Activated CD8-positive, alpha-beta memory T cell treated with anti-CD3 and anti-CD28 coated beads, Interleukin-2, amount 10 ng/mL, durations not matched to agents 7 days and 5 days (primary cell): ENCODE measurements around the gene SCART1. TPM values are rescaled to one million over a fixed set of nuclear protein-coding genes. Genes with fewer than 3 reads are reported as not detected.
"Not testable (repeated sequence)": the region's sequence is repeated elsewhere in the genome, so short reads cannot be mapped to it uniquely, and the experiment has no call there.

ENCODE experiments used
- ATAC-seq: fragments of 150-1000 bp; cut with Tn5 transposase; one replicate; pipeline ENCODE4 v1.10.0; 2021; ENCODE audit warnings: moderate library complexity
- CTCF ChIA-PET: fragments of 350-600 bp; sonication (Branson Sonifier 250); formaldehyde crosslinking; loops from one replicate; lab custom pipeline; 2021; ENCODE audit warnings: antibody characterized with exemption; lab: Charles Lee
- DNase-seq: peaks from one replicate; pipeline ENCODE4 v3.0.0-alpha.2; 2020
- H3K27ac Mint-ChIP-seq: one replicate; pipeline ENCODE4 v1.8.0; 2021; ENCODE audit warnings: mild to moderate bottlenecking, mixed read lengths
- H3K27me3 Mint-ChIP-seq: one replicate; pipeline ENCODE4 v1.8.0; 2021; ENCODE audit warnings: mixed read lengths
- H3K36me3 Mint-ChIP-seq: one replicate; pipeline ENCODE4 v1.8.0; 2021; ENCODE audit warnings: mild to moderate bottlenecking, mixed read lengths
- H3K4me1 Mint-ChIP-seq: one replicate; pipeline ENCODE4 v1.8.0; 2021; ENCODE audit warnings: mixed read lengths
- H3K4me3 Mint-ChIP-seq: one replicate; pipeline ENCODE4 v1.8.0; 2021; ENCODE audit warnings: mild to moderate bottlenecking, moderate library complexity, mixed read lengths
- H3K9me3 Mint-ChIP-seq: one replicate; pipeline ENCODE4 v1.8.0; 2022; ENCODE audit warnings: low read depth, mixed read lengths
- total RNA-seq, 2 experiments: library from RNA; stranded (reverse); gene quantifications; one replicate each; pipeline ENCODE4 v1.2.3, GENCODE V29; 2021

SCART1 gene
- 1 to 10 TPM in 1 of 2 experiments, under 1 TPM in 1; 0.82 to 4.8 TPM for total RNA-seq

- H3K27ac Mint-ChIP-seq, result no peak within 1 kb of the TSS
- CTCF ChIA-PET, result interaction anchor here (1.2 kb wide), 1 partner anchor 15 kb away, joined by 3 read pairs; no protein-coding TSS in a partner anchor
- no peaks in the 10 kb centered on the region for H3K4me1 Mint-ChIP-seq
- H3K9me3 Mint-ChIP-seq, result peaks cover 4% of the 10 kb centered on the region
- DNase-seq (no peak), ATAC-seq (peak; percentile 33)
- H3K36me3 Mint-ChIP-seq, result peaks cover under 1% of the 10 kb centered on the region
- no peak within 1 kb of the TSS for H3K4me3 Mint-ChIP-seq
- H3K27me3 Mint-ChIP-seq, result peaks cover 9% of the 10 kb centered on the region
Observed at GRCh38 chr10:133453516-133454203, at the start of gene SCART1. TSS of gene SCART1 (plus strand) at chr10:133453945. CDS start at chr10:133453998, 53 bp downstream.

- Mint-ChIP-seq H3K4me3 (no peak overlapping the region), H3K36me3 (peaks cover 72% of the 10 kb centered on the region), H3K27ac (no peak overlapping the region), H3K9me3 (peaks cover 16% of the 10 kb centered on the region), H3K4me1 (peaks cover 40% of the 10 kb centered on the region), H3K27me3 (no peaks in the 10 kb centered on the region)
- CTCF ChIA-PET, result interaction anchor here (1.8 to 2.7 kb wide), 3 partner anchors 33 to 76 kb away, joined by 4 to 7 read pairs (median 6); no protein-coding TSS in a partner anchor
- ATAC-seq, result no peak
- DNase-seq, result no peak
Observed at GRCh38 chr10:133405272-133405671, 48.5 kb upstream of the SCART1 start.

GRCh38 chr10:133405844-133406527 is 47.8 kb upstream of the SCART1 start:
- no peaks in the 10 kb centered on the region for H3K27me3 Mint-ChIP-seq
- peak overlapping the region; percentile 11 for H3K4me3 Mint-ChIP-seq
- H3K9me3 Mint-ChIP-seq, result peaks cover 22% of the 10 kb centered on the region
- ATAC-seq, result no peak
- CTCF ChIA-PET, result interaction anchor here (1.8 to 2.7 kb wide), 3 partner anchors 32 to 76 kb away, joined by 4 to 7 read pairs (median 6); no protein-coding TSS in a partner anchor
- H3K27ac Mint-ChIP-seq, result peak overlapping the region; percentile 18
- peaks cover 75% of the 10 kb centered on the region for H3K36me3 Mint-ChIP-seq
- H3K4me1 Mint-ChIP-seq, result peaks cover 34% of the 10 kb centered on the region
- DNase-seq, result no peak

- CTCF ChIA-PET, result interaction anchor here (1.0 to 1.3 kb wide), 3 partner anchors 11 to 84 kb away, joined by 3 to 4 read pairs (median 3); no protein-coding TSS in a partner anchor
- DNase-seq, result no peak
- Mint-ChIP-seq H3K9me3 (peaks cover 47% of the 10 kb centered on the region), H3K4me3 (no peak overlapping the region), H3K4me1 (peaks cover 12% of the 10 kb centered on the region), H3K27ac (no peak overlapping the region), H3K36me3 (peaks cover 86% of the 10 kb centered on the region), H3K27me3 (no peaks in the 10 kb centered on the region)
- no peak for ATAC-seq
Observed at GRCh38 chr10:133411523-133412380, 42.0 kb upstream of the SCART1 start.

GRCh38 chr10:133412381-133412711 is 41.4 kb upstream of the SCART1 start:
- Mint-ChIP-seq H3K27me3 (no peaks in the 10 kb centered on the region), H3K36me3 (peaks cover 80% of the 10 kb centered on the region), H3K27ac (no peak overlapping the region), H3K4me3 (no peak overlapping the region), H3K4me1 (peaks cover 8% of the 10 kb centered on the region), H3K9me3 (peaks cover 47% of the 10 kb centered on the region)
- ATAC-seq, result no peak
- CTCF ChIA-PET, result interaction anchor here (1.1 to 1.3 kb wide), 2 partner anchors 26 to 84 kb away, joined by 3 to 4 read pairs; no protein-coding TSS in a partner anchor
- no peak for DNase-seq

- H3K4me1 Mint-ChIP-seq, DNase-seq, H3K27ac Mint-ChIP-seq, ATAC-seq, H3K27me3 Mint-ChIP-seq, CTCF ChIA-PET, H3K4me3 Mint-ChIP-seq: not testable (repeated sequence)
- Mint-ChIP-seq H3K36me3 (peaks cover 62% of the 10 kb centered on the region), H3K9me3 (peaks cover 36% of the 10 kb centered on the region)
Observed at GRCh38 chr10:133414401-133414800, 39.3 kb upstream of the SCART1 start.

- peaks cover 27% of the 10 kb centered on the region for H3K9me3 Mint-ChIP-seq
- H3K4me1 Mint-ChIP-seq, result no peaks in the 10 kb centered on the region
- no peaks in the 10 kb centered on the region for H3K27me3 Mint-ChIP-seq
- CTCF ChIA-PET, result no interaction called here
- H3K27ac Mint-ChIP-seq, result no peak overlapping the region
- no peak for ATAC-seq
- no peak for DNase-seq
- H3K4me3 Mint-ChIP-seq, result no peak overlapping the region
- H3K36me3 Mint-ChIP-seq, result peaks cover 49% of the 10 kb centered on the region
Observed at GRCh38 chr10:133415752-133416151, 38.0 kb upstream of the SCART1 start.

- H3K36me3 Mint-ChIP-seq, result peaks cover 22% of the 10 kb centered on the region
- peaks cover 6% of the 10 kb centered on the region for H3K9me3 Mint-ChIP-seq
- H3K27ac Mint-ChIP-seq, result no peak overlapping the region
- no peaks in the 10 kb centered on the region for H3K4me1 Mint-ChIP-seq
- H3K27me3 Mint-ChIP-seq, result peaks cover 9% of the 10 kb centered on the region
- ATAC-seq, result no peak
- CTCF ChIA-PET, result interaction anchor here (0.7 to 1.2 kb wide), 2 partner anchors 89 to 94 kb away, joined by 3 read pairs; no protein-coding TSS in a partner anchor
- H3K4me3 Mint-ChIP-seq, result no peak overlapping the region
- no peak for DNase-seq
Observed at GRCh38 chr10:133418289-133418993, 35.3 kb upstream of the SCART1 start.

- no peaks in the 10 kb centered on the region for H3K4me1 Mint-ChIP-seq
- ATAC-seq, result no peak
- H3K36me3 Mint-ChIP-seq, result peaks cover 16% of the 10 kb centered on the region
- peaks cover 11% of the 10 kb centered on the region for H3K27me3 Mint-ChIP-seq
- H3K4me3 Mint-ChIP-seq, result no peak overlapping the region
- no peak for DNase-seq
- no peak overlapping the region for H3K27ac Mint-ChIP-seq
- peaks cover 5% of the 10 kb centered on the region for H3K9me3 Mint-ChIP-seq
- CTCF ChIA-PET, result interaction anchor here (1.1 kb wide), 1 partner anchor 20 kb away, joined by 5 read pairs; no protein-coding TSS in a partner anchor
Observed at GRCh38 chr10:133419211-133419950, 34.4 kb upstream of the SCART1 start.

GRCh38 chr10:133420028-133420427 is 33.7 kb upstream of the SCART1 start:
- DNase-seq (no peak), ATAC-seq (no peak)
- CTCF ChIA-PET, result interaction anchor here (1.1 kb wide), 1 partner anchor 19 kb away, joined by 5 read pairs; no protein-coding TSS in a partner anchor
- H3K27ac Mint-ChIP-seq, result no peak overlapping the region
- peaks cover 12% of the 10 kb centered on the region for H3K36me3 Mint-ChIP-seq
- no peak overlapping the region for H3K4me3 Mint-ChIP-seq
- H3K9me3 Mint-ChIP-seq, result peaks cover 5% of the 10 kb centered on the region
- peaks cover 11% of the 10 kb centered on the region for H3K27me3 Mint-ChIP-seq
- no peaks in the 10 kb centered on the region for H3K4me1 Mint-ChIP-seq

GRCh38 chr10:133420579-133420978 is 33.2 kb upstream of the SCART1 start:
- Mint-ChIP-seq H3K27ac (no peak overlapping the region), H3K4me3 (no peak overlapping the region), H3K27me3 (peaks cover 11% of the 10 kb centered on the region), H3K9me3 (peaks cover under 1% of the 10 kb centered on the region), H3K36me3 (peaks cover 6% of the 10 kb centered on the region), H3K4me1 (no peaks in the 10 kb centered on the region)
- ATAC-seq (no peak), DNase-seq (no peak)
- CTCF ChIA-PET, result no interaction called here
